K562 (cell line): Measurements from ENCODE around the gene IRF9. TPM values are rescaled to one million over a fixed set of nuclear protein-coding genes. Genes with fewer than 3 reads are reported as not detected.

Experiments used
- ARHGAP35 ChIP-seq: fragments of 450-650 bp; IDR thresholded peaks from 2 replicates; pipeline ENCODE4 v1.6.1; 2018; ENCODE audit not compliant: partially characterized antibody
- E2F6 ChIP-seq, 2 experiments: IDR thresholded peaks; 2 replicates each; pipeline ENCODE4 v1.6.1; 2011; ENCODE audit warnings: borderline replicate concordance in 1 of 2, control low read depth in 1 of 2, low read depth in 1 of 2, low read length in 1 of 2, mild to moderate bottlenecking in 1 of 2, mixed read lengths in 1 of 2, moderate library complexity in 1 of 2; ENCODE audit not compliant: insufficient read depth in 1 of 2, insufficient read length in 1 of 2, poor library complexity in 1 of 2, severe bottlenecking in 1 of 2; ENCODE audit errors: extremely low read depth in 1 of 2
- HMG20A ChIP-seq: fragments of 450-650 bp; formaldehyde crosslinking; conservative IDR thresholded peaks from 2 replicates; pipeline ENCODE4 v1.4.0; 2020; ENCODE audit warnings: mild to moderate bottlenecking, mixed read lengths
- JUN ChIP-seq, 2 experiments: sonication (generic) in 1 of 2; formaldehyde crosslinking in 1 of 2; IDR thresholded peaks; 2 replicates each; pipeline versions ENCODE4 v1.6.1 to v1.8.0; 2012 to 2022; ENCODE audit warnings: borderline replicate concordance in 2 of 2, mild to moderate bottlenecking in 2 of 2, improper control_type of control experiment in 1 of 2, low read depth in 1 of 2, low read length in 1 of 2, missing genetic modification reagents in 1 of 2
- LCOR ChIP-seq: sonication (generic); formaldehyde crosslinking; IDR thresholded peaks from 2 replicates; pipeline ENCODE4 v1.8.0; 2022; ENCODE audit warnings: mild to moderate bottlenecking, missing genetic modification reagents
- MAFG ChIP-seq: fragments of 450-650 bp; conservative IDR thresholded peaks from 2 replicates; pipeline ENCODE4 v1.6.1; 2016; ENCODE audit warnings: missing genetic modification characterization, missing compliant biosample characterization
- MAZ ChIP-seq, 2 experiments: fragments of 450-650 bp in 1 of 2; sonication (generic) in 1 of 2; formaldehyde crosslinking; IDR thresholded peaks in 1 of 2; conservative IDR thresholded peaks in 1 of 2; 2 replicates each; pipeline versions ENCODE4 v1.4.0 to v1.5.0; 2020; ENCODE audit warnings: mild to moderate bottlenecking in 1 of 2, missing genetic modification reagents in 1 of 2
- MED1 ChIP-seq: sonication (generic); formaldehyde crosslinking; IDR thresholded peaks from 2 replicates; pipeline ENCODE4 v1.8.1; 2023; ENCODE audit warnings: missing genetic modification reagents, borderline replicate concordance
- MLLT1 ChIP-seq, 2 experiments: fragments of 450-650 bp; IDR thresholded peaks; 2 replicates each; pipeline ENCODE4 v1.6.1; 2016
- MTF1 ChIP-seq: fragments of 250-450 bp; sonication (Bioruptor Pico); IDR thresholded peaks from 2 replicates; pipeline ENCODE4 v1.9.0; 2021; ENCODE audit warnings: moderate library complexity, mild to moderate bottlenecking, inconsistent platforms, borderline replicate concordance
- PCBP2 ChIP-seq: fragments of 200-400 bp; formaldehyde crosslinking; IDR thresholded peaks from 2 replicates; pipeline ENCODE4 v1.6.1; 2018; ENCODE audit warnings: low read length, low read depth, mild to moderate bottlenecking, moderate library complexity; ENCODE audit not compliant: poor library complexity, severe bottlenecking
- POLR2AphosphoS5 ChIP-seq: IDR thresholded peaks from 2 replicates; pipeline ENCODE4 v1.6.1; 2011; ENCODE audit warnings: mild to moderate bottlenecking, low read depth, low read length, moderate library complexity; ENCODE audit not compliant: control insufficient read depth, insufficient read depth
- POLR2B ChIP-seq: fragments of 450-650 bp; IDR thresholded peaks from 2 replicates; pipeline ENCODE4 v1.6.1; 2018; ENCODE audit warnings: low read depth; ENCODE audit not compliant: partially characterized antibody
- PPARD ChIP-seq: fragments of 250-450 bp; sonication (Bioruptor Pico); IDR thresholded peaks from 2 replicates; pipeline ENCODE4 v1.8.0; 2022; ENCODE audit warnings: inconsistent platforms, mild to moderate bottlenecking, moderate library complexity
- RAD51 ChIP-seq: fragments of 450-650 bp; IDR thresholded peaks from 2 replicates; pipeline ENCODE4 v1.7.1; 2016; ENCODE audit warnings: low read depth, mild to moderate bottlenecking, borderline replicate concordance
- RBM22 ChIP-seq: fragments of 200-400 bp; formaldehyde crosslinking; IDR thresholded peaks from 2 replicates; pipeline ENCODE4 v1.6.1; 2018; ENCODE audit warnings: low read length, low read depth; ENCODE audit not compliant: poor library complexity, severe bottlenecking
- SIRT6 ChIP-seq: IDR thresholded peaks from one replicate; pipeline ENCODE4 v1.6.1; 2012; ENCODE audit warnings: low read depth, mild to moderate bottlenecking, control low read depth, inconsistent platforms, low read length, moderate library complexity
- SMAD2 ChIP-seq: fragments of 150-350 bp; IDR thresholded peaks from 2 replicates; pipeline ENCODE4 v1.6.1; 2014; ENCODE audit warnings: low read depth, mild to moderate bottlenecking, low read length
- TAF7 ChIP-seq: fragments of 450-650 bp; IDR thresholded peaks from 2 replicates; pipeline ENCODE4 v1.6.1; 2016; ENCODE audit warnings: missing genetic modification characterization, missing compliant biosample characterization
- TAF9B ChIP-seq: fragments of 450-650 bp; IDR thresholded peaks from 2 replicates; pipeline ENCODE4 v1.6.1; 2018; ENCODE audit warnings: mild to moderate bottlenecking; ENCODE audit not compliant: partially characterized antibody
- THRA ChIP-seq: fragments of 450-650 bp; IDR thresholded peaks from 2 replicates; pipeline ENCODE4 v1.6.1; 2017; ENCODE audit warnings: mild to moderate bottlenecking, moderate library complexity
- ZEB2 ChIP-seq: fragments of 450-650 bp; IDR thresholded peaks from 2 replicates; pipeline ENCODE4 v1.6.1; 2016
- polyA plus RNA-seq, 8 experiments: library from polyadenylated mRNA; depleted of rRNA in 4 of 8; stranded (reverse) in 5 of 8; unstranded in 3 of 8; fragments of >200 nt; fragmentation: Nextera tagmentation in 2 of 8; fragmentation: Illumina TruSeq in 1 of 8; extraction: Ambion mirVana in 2 of 8; extraction: Trizol in 1 of 8; gene quantifications; 2 replicates each; pipeline versions ENCODE4 v1.2.1 to v1.2.3, GENCODE V29; 2011 to 2014; ENCODE audit warnings: inconsistent platforms in 1 of 8, missing spikeins in 1 of 8
- total RNA-seq, 7 experiments: library from RNA; depleted of rRNA in 6 of 7; stranded (reverse); fragments of >200 nt in 6 of 7; fragmentation: Illumina TruSeq in 2 of 7; extraction: Trizol in 2 of 7; gene quantifications; 2 replicates each; pipeline versions ENCODE4 v1.2.1 to v1.2.3, GENCODE V29; 2011 to 2021; ENCODE audit warnings: low replicate concordance in 1 of 7

Gene IRF9
- total and polyA plus RNA-seq, 9 of the 15 experiments (the other 6 are each of a cell fraction or from before 2014, with no cell fraction given) = 0.79 to 14.8 (median 6.1) TPM

- TF ChIP-seq TAF7 (tag) (no peak), RBM22 (no peak), POLR2AphosphoS5 (0 out of 2 replicates have a peak, but pooled peaks have one; percentile 21), MTF1 (CRISPR knock-in tag) (no peak), MAFG (tag) (no peak), MAZ (CRISPR knock-in tag; conservative IDR thresholded peaks at IDR 0.05 in 1 of 2, IDR thresholded peaks at IDR 0.05 in 1 of 2) (peak; percentile 73 to 76; a peak in 3 of 4 replicates), JUN (IDR thresholded peaks at IDR 0.05; ENCODE audit: borderline replicate concordance, low read depth, low read length) (peak; percentile 52; the same call in 1 of the 2 replicates), JUN (CRISPR knock-in tag; IDR thresholded peaks at IDR 0.05; ENCODE audit: borderline replicate concordance) (no peak), SIRT6 (no peak), TAF9B (no peak), E2F6 (IDR thresholded peaks at IDR 0.05; ENCODE audit: borderline replicate concordance in 1 of 2, extremely low read depth in 1 of 2, insufficient read depth in 1 of 2, insufficient read length in 1 of 2, low read depth in 1 of 2, low read length in 1 of 2, poor library complexity in 1 of 2, severe bottlenecking in 1 of 2) (no peak), ARHGAP35 (no peak), PCBP2 (no peak), LCOR (CRISPR knock-in tag) (peak; percentile 76), THRA (no peak), MLLT1 (IDR thresholded peaks at IDR 0.05) (no peak), RAD51 (peak; percentile 95), ZEB2 (no peak), HMG20A (CRISPR knock-in tag) (no peak), POLR2B (peak; percentile 57), SMAD2 (no peak), MED1 (CRISPR knock-in tag) (no peak), PPARD (no peak)
Observed at GRCh38 chr14:24160850-24161804, at the start of gene IRF9 (continued).
